ENCODE measurements around the gene OGFOD3.

Gene OGFOD3

GRCh38 chr17:82343560-82343959, 74.8 kb downstream of the OGFOD3 start:
- Histone ChIP-seq H3K4me3 (ENCODE audit: low read depth in 1 of 2, low read length in 2 of 2) (no peak overlapping the region), H3K27ac (ENCODE audit: low read length) (no peak overlapping the region), H3K79me2 (ENCODE audit: insufficient read depth, low read length) (no peaks in the 10 kb centered on the region), H3K36me3 (ENCODE audit: insufficient read depth, low read length) (no peaks in the 10 kb centered on the region), H3K27me3 (ENCODE audit: insufficient read depth, low read length, poor library complexity) (no peaks in the 10 kb centered on the region), H2AFZ (ENCODE audit: low read depth, low read length) (no peak overlapping the region), H4K20me1 (ENCODE audit: insufficient read depth, low read length) (no peaks in the 10 kb centered on the region), H3K4me1 (ENCODE audit: insufficient read depth, low read length) (no peaks in the 10 kb centered on the region), H3K4me2 (ENCODE audit: insufficient read depth, low read length) (no peak overlapping the region), H3K9me3 (ENCODE audit: insufficient read depth, low read length, severe bottlenecking) (no peaks in the 10 kb centered on the region), H3K9ac (ENCODE audit: low read depth, low read length) (no peak overlapping the region)
- DNase-seq (no peak), ATAC-seq (ENCODE audit: insufficient read depth, low read depth) (0 out of 3 replicates have a peak, but pooled peaks have one; percentile 22)
- TF ChIP-seq, protein P1, sequence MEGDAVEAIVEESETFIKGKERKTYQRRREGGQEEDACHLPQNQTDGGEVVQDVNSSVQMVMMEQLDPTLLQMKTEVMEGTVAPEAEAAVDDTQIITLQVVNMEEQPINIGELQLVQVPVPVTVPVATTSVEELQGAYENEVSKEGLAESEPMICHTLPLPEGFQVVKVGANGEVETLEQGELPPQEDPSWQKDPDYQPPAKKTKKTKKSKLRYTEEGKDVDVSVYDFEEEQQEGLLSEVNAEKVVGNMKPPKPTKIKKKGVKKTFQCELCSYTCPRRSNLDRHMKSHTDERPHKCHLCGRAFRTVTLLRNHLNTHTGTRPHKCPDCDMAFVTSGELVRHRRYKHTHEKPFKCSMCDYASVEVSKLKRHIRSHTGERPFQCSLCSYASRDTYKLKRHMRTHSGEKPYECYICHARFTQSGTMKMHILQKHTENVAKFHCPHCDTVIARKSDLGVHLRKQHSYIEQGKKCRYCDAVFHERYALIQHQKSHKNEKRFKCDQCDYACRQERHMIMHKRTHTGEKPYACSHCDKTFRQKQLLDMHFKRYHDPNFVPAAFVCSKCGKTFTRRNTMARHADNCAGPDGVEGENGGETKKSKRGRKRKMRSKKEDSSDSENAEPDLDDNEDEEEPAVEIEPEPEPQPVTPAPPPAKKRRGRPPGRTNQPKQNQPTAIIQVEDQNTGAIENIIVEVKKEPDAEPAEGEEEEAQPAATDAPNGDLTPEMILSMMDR (IDR thresholded peaks at IDR 0.05; ENCODE audit: borderline replicate concordance, extremely low read depth, low read length, poor library complexity, severe bottlenecking): no peak
- TF ChIP-seq EZH2 (IDR thresholded peaks at IDR 0.05; ENCODE audit: borderline replicate concordance, low read depth, low read length, severe bottlenecking): no peak

GRCh38 chr17:82342361-82343079, 75.9 kb downstream of the OGFOD3 start:
- H3K4me2 ChIP-seq (ENCODE audit: insufficient read depth, low read length): no peak overlapping the region
- H3K9ac ChIP-seq (ENCODE audit: low read depth, low read length): no peak overlapping the region
- H3K27me3 ChIP-seq (ENCODE audit: insufficient read depth, low read length, poor library complexity): no peaks in the 10 kb centered on the region
- ATAC-seq (ENCODE audit: insufficient read depth, low read depth) (no peak), DNase-seq (no peak)
- H3K9me3 ChIP-seq (ENCODE audit: insufficient read depth, low read length, severe bottlenecking): no peaks in the 10 kb centered on the region
- no peaks in the 10 kb centered on the region for H4K20me1 ChIP-seq (ENCODE audit: insufficient read depth, low read length)
- no peak overlapping the region for H2AFZ ChIP-seq (ENCODE audit: low read depth, low read length)
- H3K36me3 ChIP-seq (ENCODE audit: insufficient read depth, low read length): no peaks in the 10 kb centered on the region
- no peaks in the 10 kb centered on the region for H3K4me1 ChIP-seq (ENCODE audit: insufficient read depth, low read length)
- no peaks in the 10 kb centered on the region for H3K79me2 ChIP-seq (ENCODE audit: insufficient read depth, low read length)
- no peak overlapping the region for H3K27ac ChIP-seq (ENCODE audit: low read length)
- TF ChIP-seq, protein P1 (IDR thresholded peaks at IDR 0.05; ENCODE audit: borderline replicate concordance, extremely low read depth, low read length, poor library complexity, severe bottlenecking): no peak
- TF ChIP-seq EZH2 (IDR thresholded peaks at IDR 0.05; ENCODE audit: borderline replicate concordance, low read depth, low read length, severe bottlenecking): no peak
- H3K4me3 ChIP-seq (ENCODE audit: low read depth in 1 of 2, low read length in 2 of 2): no peak overlapping the region

GRCh38 chr17:82339634-82340580, 78.5 kb downstream of the OGFOD3 start:
- no peaks in the 10 kb centered on the region for H3K36me3 ChIP-seq (ENCODE audit: insufficient read depth, low read length)
- H3K9me3 ChIP-seq (ENCODE audit: insufficient read depth, low read length, severe bottlenecking): no peaks in the 10 kb centered on the region
- DNase-seq (no peak), ATAC-seq (ENCODE audit: insufficient read depth, low read depth) (no peak)
- H3K4me2 ChIP-seq (ENCODE audit: insufficient read depth, low read length): no peak overlapping the region
- peaks cover 14% of the 10 kb centered on the region for H3K4me1 ChIP-seq (ENCODE audit: insufficient read depth, low read length)
- H3K9ac ChIP-seq (ENCODE audit: low read depth, low read length): no peak overlapping the region
- no peaks in the 10 kb centered on the region for H3K27me3 ChIP-seq (ENCODE audit: insufficient read depth, low read length, poor library complexity)
- H2AFZ ChIP-seq (ENCODE audit: low read depth, low read length): no peak overlapping the region
- TF ChIP-seq, protein P1 (IDR thresholded peaks at IDR 0.05; ENCODE audit: borderline replicate concordance, extremely low read depth, low read length, poor library complexity, severe bottlenecking): no peak
- no peak for TF ChIP-seq EZH2 (IDR thresholded peaks at IDR 0.05; ENCODE audit: borderline replicate concordance, low read depth, low read length, severe bottlenecking)
- no peak overlapping the region for H3K4me3 ChIP-seq (ENCODE audit: low read depth in 1 of 2, low read length in 2 of 2)
- no peak overlapping the region for H3K27ac ChIP-seq (ENCODE audit: low read length)
- H3K79me2 ChIP-seq (ENCODE audit: insufficient read depth, low read length): no peaks in the 10 kb centered on the region
- H4K20me1 ChIP-seq (ENCODE audit: insufficient read depth, low read length): no peaks in the 10 kb centered on the region
